ENCODE measurements around the gene RFX3.

The RFX3 gene

DNA sequence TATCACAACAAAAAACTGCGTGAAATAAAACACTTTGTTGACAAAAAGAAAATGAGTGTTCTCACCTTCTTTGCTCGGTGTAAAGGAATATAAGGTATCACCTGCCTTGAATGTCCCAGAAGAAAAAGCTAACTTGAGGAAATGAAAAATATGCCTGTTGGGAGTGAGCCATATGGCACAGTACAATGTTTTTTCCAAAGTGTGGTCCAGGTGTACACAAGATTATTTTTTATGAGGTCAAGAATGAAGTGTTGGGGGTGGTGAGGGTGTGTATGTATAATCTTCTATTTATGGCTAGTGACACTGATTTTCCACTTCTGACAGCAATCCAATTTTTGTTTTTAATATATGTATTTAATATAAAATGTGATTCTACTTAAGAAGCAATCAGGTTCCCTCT, 134.4 kb downstream of the RFX3 start:
- in situ Hi-C loops (cut with MboI; ENCODE audit: low pct_unique_long_range_greater_than_20kb, low sequenced_read_pairs, unreplicated experiment) = no loop called here
- DNase-seq (ENCODE audit: low spot score) = no peak
- TF ChIP-seq, protein P1, sequence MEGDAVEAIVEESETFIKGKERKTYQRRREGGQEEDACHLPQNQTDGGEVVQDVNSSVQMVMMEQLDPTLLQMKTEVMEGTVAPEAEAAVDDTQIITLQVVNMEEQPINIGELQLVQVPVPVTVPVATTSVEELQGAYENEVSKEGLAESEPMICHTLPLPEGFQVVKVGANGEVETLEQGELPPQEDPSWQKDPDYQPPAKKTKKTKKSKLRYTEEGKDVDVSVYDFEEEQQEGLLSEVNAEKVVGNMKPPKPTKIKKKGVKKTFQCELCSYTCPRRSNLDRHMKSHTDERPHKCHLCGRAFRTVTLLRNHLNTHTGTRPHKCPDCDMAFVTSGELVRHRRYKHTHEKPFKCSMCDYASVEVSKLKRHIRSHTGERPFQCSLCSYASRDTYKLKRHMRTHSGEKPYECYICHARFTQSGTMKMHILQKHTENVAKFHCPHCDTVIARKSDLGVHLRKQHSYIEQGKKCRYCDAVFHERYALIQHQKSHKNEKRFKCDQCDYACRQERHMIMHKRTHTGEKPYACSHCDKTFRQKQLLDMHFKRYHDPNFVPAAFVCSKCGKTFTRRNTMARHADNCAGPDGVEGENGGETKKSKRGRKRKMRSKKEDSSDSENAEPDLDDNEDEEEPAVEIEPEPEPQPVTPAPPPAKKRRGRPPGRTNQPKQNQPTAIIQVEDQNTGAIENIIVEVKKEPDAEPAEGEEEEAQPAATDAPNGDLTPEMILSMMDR (IDR thresholded peaks at IDR 0.05; ENCODE audit: extremely low read depth, insufficient read depth, missing control alignments) = no peak

DNA sequence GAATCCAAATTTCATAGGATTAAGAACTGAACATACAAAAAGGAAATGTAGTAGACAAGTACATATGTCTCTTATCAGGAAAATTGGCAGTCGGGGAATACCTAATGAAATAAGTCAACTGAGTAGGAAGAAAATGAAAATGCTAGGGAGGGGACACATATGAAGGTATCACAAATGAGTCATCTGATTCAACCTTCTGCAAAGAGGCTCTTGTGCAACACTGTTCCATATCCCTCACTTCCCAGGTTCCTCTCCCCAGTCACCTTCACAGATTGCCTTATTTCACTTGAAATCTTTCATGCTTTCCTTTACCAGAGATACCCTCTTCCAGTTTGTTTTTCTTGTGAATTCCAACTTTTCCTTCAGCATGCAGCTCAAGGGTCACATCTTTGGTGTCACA, 139.0 kb downstream of the RFX3 start:
- in situ Hi-C loops (cut with MboI; ENCODE audit: low pct_unique_long_range_greater_than_20kb, low sequenced_read_pairs, unreplicated experiment) = no loop called here
- no peak for DNase-seq (ENCODE audit: low spot score)
- TF ChIP-seq, protein P1 (IDR thresholded peaks at IDR 0.05; ENCODE audit: extremely low read depth, insufficient read depth, missing control alignments) = no peak

DNA sequence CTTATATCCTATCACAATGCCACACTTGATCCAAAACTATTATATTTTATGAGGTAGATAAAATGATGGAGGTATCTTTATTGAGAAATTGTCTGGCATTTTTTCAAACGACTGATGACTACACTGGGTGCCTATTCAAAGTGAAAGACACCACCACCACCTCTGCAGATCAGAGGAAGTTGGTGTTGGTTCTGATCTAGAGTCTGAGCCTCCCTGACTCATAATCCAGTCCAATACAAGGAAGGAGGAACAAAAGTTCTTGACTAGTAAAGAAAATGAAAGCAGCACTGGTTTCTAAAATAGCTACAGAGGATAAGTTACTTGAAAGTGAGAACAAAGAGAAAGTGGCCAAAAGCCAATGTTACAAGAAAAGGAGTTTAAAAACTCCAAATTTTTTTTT, 139.9 kb downstream of the RFX3 start:
- TF ChIP-seq, protein P1 (IDR thresholded peaks at IDR 0.05; ENCODE audit: extremely low read depth, insufficient read depth, missing control alignments) = no peak
- peak; percentile 25 for DNase-seq (ENCODE audit: low spot score)
- in situ Hi-C loops (cut with MboI; ENCODE audit: low pct_unique_long_range_greater_than_20kb, low sequenced_read_pairs, unreplicated experiment) = no loop called here

DNA sequence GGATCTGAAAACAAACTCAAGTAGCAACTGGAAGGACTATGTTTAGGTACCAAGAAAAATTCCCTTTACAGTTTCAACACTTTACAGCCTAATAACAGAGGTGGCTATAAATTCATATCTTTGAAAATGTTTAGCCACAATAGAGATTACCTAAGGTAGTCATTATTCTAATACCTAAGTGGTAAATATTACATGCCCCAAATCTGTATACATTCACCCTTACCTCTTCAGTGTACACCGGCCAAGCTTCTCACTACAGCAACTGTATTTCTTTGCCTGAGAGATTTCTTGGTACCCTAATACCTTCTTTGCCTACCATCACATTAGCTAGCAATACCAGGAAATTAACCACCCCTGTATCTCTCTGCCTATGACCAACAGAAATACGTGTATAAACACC, 154.0 kb downstream of the RFX3 start:
- TF ChIP-seq, protein P1 (IDR thresholded peaks at IDR 0.05; ENCODE audit: extremely low read depth, insufficient read depth, missing control alignments) = no peak
- in situ Hi-C loops (cut with MboI; ENCODE audit: low pct_unique_long_range_greater_than_20kb, low sequenced_read_pairs, unreplicated experiment) = no loop called here

DNA sequence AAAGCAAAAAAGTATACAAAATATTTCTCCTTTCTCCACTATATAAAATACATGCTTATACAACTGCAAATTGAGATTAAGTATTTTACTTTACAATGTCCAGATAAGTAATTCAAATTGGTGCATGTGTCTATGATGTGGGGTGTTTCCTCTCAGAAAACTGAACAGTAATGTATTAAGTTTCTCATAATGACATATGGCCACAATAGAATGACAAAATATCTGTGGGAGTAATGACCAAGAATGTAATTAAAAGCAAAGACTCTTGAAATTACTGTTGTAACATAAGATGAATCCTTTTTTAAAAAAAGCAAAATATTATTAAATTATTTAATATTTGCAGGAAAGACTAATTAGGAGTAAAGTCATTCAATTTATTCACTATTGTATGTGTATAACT, 155.1 kb downstream of the RFX3 start:
- DNase-seq (ENCODE audit: low spot score) = no peak
- TF ChIP-seq, protein P1 (IDR thresholded peaks at IDR 0.05; ENCODE audit: extremely low read depth, insufficient read depth, missing control alignments) = no peak
- in situ Hi-C loops (cut with MboI; ENCODE audit: low pct_unique_long_range_greater_than_20kb, low sequenced_read_pairs, unreplicated experiment) = no loop called here

More for the DNA sequence above, 154.0 kb downstream of the RFX3 start:
- DNase-seq (ENCODE audit: low spot score) = no peak

DNA sequence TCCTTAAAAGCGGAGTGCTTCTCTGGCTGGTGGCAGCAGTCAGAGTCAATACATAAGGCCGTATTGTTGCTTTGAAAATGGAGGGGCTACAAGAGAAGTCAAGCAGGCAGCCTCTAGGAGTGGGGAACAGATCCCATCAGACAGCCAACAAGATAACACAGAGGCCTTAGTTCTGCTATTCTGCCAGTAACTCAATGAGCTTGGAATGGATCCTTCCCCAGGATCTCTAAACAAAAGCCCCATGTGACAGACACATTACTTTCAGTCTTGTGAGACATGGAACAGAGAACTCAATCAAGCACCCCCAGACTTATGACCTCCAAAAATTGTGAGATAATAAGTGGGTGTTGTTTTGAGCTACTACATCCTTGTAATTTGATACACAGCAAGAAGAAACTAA, 158.6 kb downstream of the RFX3 start:
- TF ChIP-seq, protein P1 (IDR thresholded peaks at IDR 0.05; ENCODE audit: extremely low read depth, insufficient read depth, missing control alignments) = no peak
- no peak for DNase-seq (ENCODE audit: low spot score)
- in situ Hi-C loops (cut with MboI; ENCODE audit: low pct_unique_long_range_greater_than_20kb, low sequenced_read_pairs, unreplicated experiment) = no loop called here

Measured in GM13977 (cell line).